K562 (cell line): ENCODE results near the gene ST3GAL5. TPM values are rescaled to one million over a fixed set of nuclear protein-coding genes. Genes with fewer than 3 reads are reported as not detected.
A peak's percentile ranks its signal among the peaks of the same experiment; 100 is the strongest.

Experiments used
- ELK3 ChIP-seq: fragments of 450-650 bp; formaldehyde crosslinking; IDR thresholded peaks from 2 replicates; pipeline ENCODE4 v1.4.0; 2020; ENCODE audit warnings: mild to moderate bottlenecking
- MLLT1 ChIP-seq, 2 experiments: fragments of 450-650 bp; IDR thresholded peaks; 2 replicates each; pipeline ENCODE4 v1.6.1; 2016
- NFRKB ChIP-seq: fragments of 450-650 bp; IDR thresholded peaks from 2 replicates; pipeline ENCODE4 v1.6.1; 2016; ENCODE audit warnings: low read depth
- NR4A1 ChIP-seq, 2 experiments: fragments of 250-450 bp in 1 of 2; fragments of 450-650 bp in 1 of 2; sonication (Bioruptor Pico) in 1 of 2; IDR thresholded peaks; 2 replicates each; pipeline versions ENCODE4 v1.4.0 to v1.6.1; 2016 to 2020; ENCODE audit warnings: mild to moderate bottlenecking in 2 of 2, missing compliant biosample characterization in 1 of 2, missing genetic modification characterization in 1 of 2, moderate library complexity in 1 of 2
- ZNF696 ChIP-seq: fragments of 250-450 bp; sonication (Bioruptor Pico); conservative IDR thresholded peaks from 2 replicates; pipeline ENCODE4 v1.4.0; 2020; ENCODE audit warnings: mild to moderate bottlenecking, moderate library complexity
- polyA plus RNA-seq, 8 experiments: library from polyadenylated mRNA; depleted of rRNA in 4 of 8; stranded (reverse) in 5 of 8; unstranded in 3 of 8; fragments of >200 nt; fragmentation: Nextera tagmentation in 2 of 8; fragmentation: Illumina TruSeq in 1 of 8; extraction: Ambion mirVana in 2 of 8; extraction: Trizol in 1 of 8; gene quantifications; 2 replicates each; pipeline versions ENCODE4 v1.2.1 to v1.2.3, GENCODE V29; 2011 to 2014; ENCODE audit warnings: inconsistent platforms in 1 of 8, missing spikeins in 1 of 8
- total RNA-seq, 7 experiments: library from RNA; depleted of rRNA in 6 of 7; stranded (reverse); fragments of >200 nt in 6 of 7; fragmentation: Illumina TruSeq in 2 of 7; extraction: Trizol in 2 of 7; gene quantifications; 2 replicates each; pipeline versions ENCODE4 v1.2.1 to v1.2.3, GENCODE V29; 2011 to 2021; ENCODE audit warnings: low replicate concordance in 1 of 7

ST3GAL5 gene
- total and polyA plus RNA-seq, 9 of the 15 experiments (the other 6 are each of a cell fraction or from before 2014, with no cell fraction given), result 1.6 to 10.0 (median 4.2) TPM

GRCh38 chr2:85889627-85890281 lies 964 bp upstream of the ST3GAL5 start (continued):
- TF ChIP-seq NR4A1 (CRISPR knock-in tag; IDR thresholded peaks at IDR 0.05) (no peak), NR4A1 (tag; IDR thresholded peaks at IDR 0.05) (no peak), MLLT1 (IDR thresholded peaks at IDR 0.05) (peak in 1 of 2 experiments; percentile 28; a peak in 1 of 4 replicates), ELK3 (CRISPR knock-in tag) (no peak), ZNF696 (CRISPR knock-in tag) (no peak), NFRKB (0 out of 2 replicates have a peak, but pooled peaks have one; percentile 13)
